GM20000 (cell line): Measurements from ENCODE around the gene CBR1.
A peak's percentile ranks its signal among the peaks of the same experiment; 100 is the strongest.

Source experiments
- DNase-seq: peaks from one replicate; pipeline ENCODE4 v3.0.0; 2012; ENCODE audit warnings: low spot score
- TF ChIP-seq, protein P1 (sequence below): IDR thresholded peaks from 2 replicates; pipeline ENCODE4 v1.5.1; 2012; ENCODE audit warnings: mild to moderate bottlenecking, control low read depth; ENCODE audit errors: extremely low read depth, missing control alignments

CBR1 gene

DNA sequence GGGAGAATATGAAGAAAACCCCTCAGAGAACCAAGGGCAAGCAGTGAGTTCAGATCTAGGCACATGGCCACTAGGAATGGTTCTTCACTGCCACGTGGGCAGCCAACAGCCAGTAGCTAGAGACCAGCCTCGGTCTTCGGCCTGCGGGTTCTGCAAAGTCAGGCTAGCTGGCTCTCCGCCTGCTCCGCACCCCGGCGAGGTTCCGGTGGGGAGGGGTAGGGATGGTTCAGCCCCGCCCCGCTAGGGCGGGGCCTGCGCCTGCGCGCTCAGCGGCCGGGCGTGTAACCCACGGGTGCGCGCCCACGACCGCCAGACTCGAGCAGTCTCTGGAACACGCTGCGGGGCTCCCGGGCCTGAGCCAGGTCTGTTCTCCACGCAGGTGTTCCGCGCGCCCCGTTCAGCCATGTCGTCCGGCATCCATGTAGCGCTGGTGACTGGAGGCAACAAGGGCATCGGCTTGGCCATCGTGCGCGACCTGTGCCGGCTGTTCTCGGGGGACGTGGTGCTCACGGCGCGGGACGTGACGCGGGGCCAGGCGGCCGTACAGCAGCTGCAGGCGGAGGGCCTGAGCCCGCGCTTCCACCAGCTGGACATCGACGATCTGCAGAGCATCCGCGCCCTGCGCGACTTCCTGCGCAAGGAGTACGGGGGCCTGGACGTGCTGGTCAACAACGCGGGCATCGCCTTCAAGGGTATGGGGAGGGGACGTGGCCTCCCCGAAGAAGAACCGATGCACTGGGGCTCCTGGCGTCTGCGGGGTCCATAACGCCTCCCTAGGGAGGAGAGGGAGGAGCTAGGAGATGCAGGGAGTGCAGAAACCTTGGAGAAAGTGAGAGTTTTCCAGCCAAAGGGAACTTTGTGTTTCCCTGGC lies at the start of gene CBR1:
Gene CBR1 (plus strand): TSS at position 312 of the 871 bp plus-strand sequence. CDS start 92 bp downstream, at position 404.
- TF ChIP-seq, protein P1, sequence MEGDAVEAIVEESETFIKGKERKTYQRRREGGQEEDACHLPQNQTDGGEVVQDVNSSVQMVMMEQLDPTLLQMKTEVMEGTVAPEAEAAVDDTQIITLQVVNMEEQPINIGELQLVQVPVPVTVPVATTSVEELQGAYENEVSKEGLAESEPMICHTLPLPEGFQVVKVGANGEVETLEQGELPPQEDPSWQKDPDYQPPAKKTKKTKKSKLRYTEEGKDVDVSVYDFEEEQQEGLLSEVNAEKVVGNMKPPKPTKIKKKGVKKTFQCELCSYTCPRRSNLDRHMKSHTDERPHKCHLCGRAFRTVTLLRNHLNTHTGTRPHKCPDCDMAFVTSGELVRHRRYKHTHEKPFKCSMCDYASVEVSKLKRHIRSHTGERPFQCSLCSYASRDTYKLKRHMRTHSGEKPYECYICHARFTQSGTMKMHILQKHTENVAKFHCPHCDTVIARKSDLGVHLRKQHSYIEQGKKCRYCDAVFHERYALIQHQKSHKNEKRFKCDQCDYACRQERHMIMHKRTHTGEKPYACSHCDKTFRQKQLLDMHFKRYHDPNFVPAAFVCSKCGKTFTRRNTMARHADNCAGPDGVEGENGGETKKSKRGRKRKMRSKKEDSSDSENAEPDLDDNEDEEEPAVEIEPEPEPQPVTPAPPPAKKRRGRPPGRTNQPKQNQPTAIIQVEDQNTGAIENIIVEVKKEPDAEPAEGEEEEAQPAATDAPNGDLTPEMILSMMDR: no peak
- peak; percentile 90 for DNase-seq

DNA sequence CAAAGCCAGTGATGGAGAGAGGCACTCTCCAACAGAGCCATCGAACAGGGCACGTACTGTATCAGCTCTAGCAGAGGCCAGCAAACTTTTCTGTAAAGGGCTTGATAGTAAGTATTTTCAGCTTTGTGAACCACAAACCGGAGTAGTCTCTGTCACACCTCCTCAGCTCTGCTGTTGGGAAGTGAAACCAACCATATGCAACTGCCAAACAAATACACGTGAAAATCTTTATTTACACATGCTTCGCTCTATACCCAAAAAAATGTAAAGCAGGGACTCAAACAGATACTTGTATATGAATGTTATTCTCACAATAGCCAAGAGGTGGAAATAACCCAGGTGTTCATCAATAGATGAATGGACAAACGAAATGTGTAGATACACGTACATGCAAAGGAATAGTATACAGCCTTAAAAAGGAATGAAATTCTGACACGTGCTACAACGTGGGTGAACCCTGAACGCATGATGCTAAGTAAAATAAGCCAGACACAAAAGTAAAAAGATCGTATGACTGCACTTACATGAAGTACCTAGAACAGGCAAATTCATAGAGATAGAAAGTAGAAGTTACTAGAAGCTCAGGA lies 48.5 kb upstream of the CBR1 start:
- TF ChIP-seq, protein P1: no peak
- peak; percentile 53 for DNase-seq

DNA sequence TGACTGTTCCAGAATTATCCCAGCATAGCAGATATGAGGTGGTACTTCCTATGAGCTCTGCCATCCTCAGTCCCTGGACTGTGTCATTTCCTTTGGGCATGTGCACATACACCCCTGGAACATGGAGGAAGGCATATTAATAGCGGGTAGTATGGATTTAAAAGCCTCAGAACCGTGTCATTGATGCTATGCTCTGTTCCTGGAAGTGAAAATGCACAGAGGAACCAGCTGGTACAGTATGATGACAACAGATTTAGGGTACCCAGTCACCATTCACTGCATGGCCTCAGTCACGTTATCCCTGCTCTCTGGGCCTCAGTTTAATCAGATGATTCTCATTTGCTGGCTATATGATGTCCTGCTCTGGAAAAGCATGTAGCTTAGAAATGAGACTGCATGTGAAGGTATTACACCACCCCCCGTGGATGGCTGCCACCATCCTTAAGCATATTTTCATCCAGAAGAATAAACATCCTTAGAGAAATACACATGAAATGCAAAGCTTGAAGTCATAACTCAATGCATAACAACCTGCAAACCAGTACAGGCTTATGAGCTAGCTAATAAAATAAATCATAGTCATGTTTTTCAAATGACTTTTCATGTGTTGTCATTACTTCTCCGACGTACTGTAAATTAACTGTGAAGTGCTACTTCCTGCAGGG lies 47.3 kb upstream of the CBR1 start:
- TF ChIP-seq, protein P1: no peak
- DNase-seq: no peak

DNA sequence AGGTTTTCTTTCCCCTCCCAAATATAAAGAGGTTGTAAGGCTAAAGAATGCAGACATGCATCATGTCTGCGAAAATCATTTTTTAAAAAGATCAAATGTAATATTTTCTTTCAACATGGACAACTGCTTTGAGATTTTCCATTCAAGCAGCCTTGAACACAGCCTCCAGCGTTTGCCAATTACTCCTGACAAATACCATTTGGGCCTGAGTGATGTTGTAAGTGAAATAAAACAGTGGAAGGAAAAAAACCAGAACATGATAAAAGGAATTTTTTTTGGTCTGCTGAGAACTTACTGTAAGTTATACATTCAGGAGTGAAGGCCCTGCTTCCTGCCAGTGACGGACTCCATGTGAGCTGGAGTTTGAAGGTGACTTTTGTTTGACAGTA lies 46.7 kb upstream of the CBR1 start:
- TF ChIP-seq, protein P1: no peak
- no peak for DNase-seq

DNA sequence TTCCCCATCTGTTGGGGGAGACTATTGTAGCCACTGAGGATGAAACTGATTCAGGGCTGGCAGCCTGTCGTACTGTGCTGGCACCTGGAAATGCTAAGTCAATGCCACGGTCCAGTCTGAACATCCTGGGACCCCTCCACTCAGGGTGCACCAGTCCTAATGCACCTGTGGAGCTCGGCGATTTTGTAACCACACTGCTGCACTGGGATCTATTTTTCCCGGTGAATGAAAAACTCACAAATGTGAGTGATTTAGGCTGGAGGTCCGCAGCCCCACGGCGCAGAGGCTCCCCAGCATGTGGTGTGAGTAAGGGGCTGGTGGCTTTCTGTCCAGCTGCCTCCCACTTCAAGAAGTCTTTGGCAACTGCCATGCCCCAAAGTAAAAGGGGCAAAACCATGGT lies 45.0 kb upstream of the CBR1 start:
- DNase-seq: no peak

DNA sequence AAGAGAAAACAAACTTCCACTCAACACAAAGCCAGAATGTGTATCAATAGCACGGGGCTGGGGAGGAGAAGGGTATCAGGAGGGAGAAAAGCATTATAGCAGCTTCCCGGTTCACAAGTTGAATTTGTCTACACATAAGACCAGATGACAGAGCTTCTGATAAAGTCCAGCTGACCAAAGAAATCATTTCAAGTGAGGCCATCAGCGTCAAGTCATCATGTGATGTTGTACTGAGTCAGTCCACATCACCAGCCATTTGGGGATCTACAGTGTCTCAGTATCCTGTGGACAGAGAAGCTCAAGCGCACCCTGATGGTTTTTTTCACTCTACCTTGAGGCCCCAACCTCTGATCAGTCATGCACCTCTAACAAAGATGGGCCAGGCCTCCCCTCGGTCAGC lies 42.5 kb upstream of the CBR1 start:
- TF ChIP-seq, protein P1: no peak
- no peak for DNase-seq

More for the DNA sequence above, 45.0 kb upstream of the CBR1 start:
- TF ChIP-seq, protein P1: no peak
